KBM-7 (cell line): ENCODE measurements around the gene SMAD7.

Experiments
- DNase-seq: peaks from one replicate; pipeline ENCODE4 v3.0.0-alpha.2; 2015
- in situ Hi-C: fragments of 300-500 bp; cut with MboI; formaldehyde crosslinking; loops from 2 replicates; pipeline ENCODE4 v1.14.3; 2020; ENCODE audit warnings: low sequenced_read_pairs, low pct_unique_long_range_greater_than_20kb, mixed read lengths

Gene SMAD7

GRCh38 chr18:48949606-48950535 lies 894 bp downstream of the SMAD7 start:
- in situ Hi-C loops = no loop called here
- peak; percentile 48 for DNase-seq

GRCh38 chr18:48949050-48949605 lies 1.6 kb downstream of the SMAD7 start:
- no peak for DNase-seq
- in situ Hi-C loops = no loop called here

GRCh38 chr18:48948112-48949049 lies 2.4 kb downstream of the SMAD7 start:
- peak; percentile 67 for DNase-seq
- in situ Hi-C loops = no loop called here

GRCh38 chr18:48947560-48947959 lies 3.2 kb downstream of the SMAD7 start:
- in situ Hi-C loops = no loop called here
- DNase-seq = no peak

GRCh38 chr18:48947092-48947491 lies 3.7 kb downstream of the SMAD7 start:
- no peak for DNase-seq
- in situ Hi-C loops = no loop called here

- in situ Hi-C loops = no loop called here
Measured at GRCh38 chr18:48946329-48946835, 4.4 kb downstream of the SMAD7 start.

GRCh38 chr18:48945953-48946217 lies 4.9 kb downstream of the SMAD7 start:
- in situ Hi-C loops = no loop called here
- DNase-seq = no peak

More at GRCh38 chr18:48946329-48946835, 4.4 kb downstream of the SMAD7 start:
- no peak for DNase-seq

GRCh38 chr18:48944634-48945033 lies 6.1 kb downstream of the SMAD7 start:
- in situ Hi-C loops = no loop called here
- DNase-seq = no peak

- no peak for DNase-seq
- in situ Hi-C loops = no loop called here
Measured at GRCh38 chr18:48943736-48944527, 6.8 kb downstream of the SMAD7 start.

- in situ Hi-C loops = no loop called here
- DNase-seq = no peak
Measured at GRCh38 chr18:48943333-48943732, 7.4 kb downstream of the SMAD7 start.

- in situ Hi-C loops = no loop called here
- no peak for DNase-seq
Measured at GRCh38 chr18:48942554-48943261, 8.1 kb downstream of the SMAD7 start.

GRCh38 chr18:48942086-48942485 lies 8.7 kb downstream of the SMAD7 start:
- no peak for DNase-seq
- in situ Hi-C loops = no loop called here

- no peak for DNase-seq
- in situ Hi-C loops = no loop called here
Measured at GRCh38 chr18:48941672-48942071, 9.1 kb downstream of the SMAD7 start.

- DNase-seq = peak; percentile 91
- in situ Hi-C loops = no loop called here
Measured at GRCh38 chr18:48940854-48941611, 9.7 kb downstream of the SMAD7 start.

GRCh38 chr18:48939205-48940097 lies 11.3 kb downstream of the SMAD7 start:
- DNase-seq = no peak
- in situ Hi-C loops = no loop called here

- DNase-seq = no peak
- in situ Hi-C loops = no loop called here
Measured at GRCh38 chr18:48938827-48939204, 11.9 kb downstream of the SMAD7 start.
